Dendritic cell treated with granulocyte-macrophage colony-stimulating factor and Interleukin-4, amounts not matched to agents 40 ng/mL and 50 ng/mL, for 4 days (primary cell): ENCODE measurements around the gene MACROD2.
"Not testable (repeated sequence)": the region's sequence is repeated elsewhere in the genome, so short reads cannot be mapped to it uniquely, and the experiment has no call there.

Experiments
- H3K27ac Mint-ChIP-seq: one replicate; pipeline ENCODE4 v1.8.0; 2022; ENCODE audit warnings: mild to moderate bottlenecking, mixed read lengths
- H3K27me3 Mint-ChIP-seq: one replicate; pipeline ENCODE4 v1.8.0; 2022; ENCODE audit warnings: mild to moderate bottlenecking, mixed read lengths
- H3K36me3 Mint-ChIP-seq: one replicate; pipeline ENCODE4 v1.8.0; 2022; ENCODE audit warnings: low read depth, mixed read lengths
- H3K4me1 Mint-ChIP-seq: one replicate; pipeline ENCODE4 v1.8.0; 2022; ENCODE audit warnings: low read depth, mixed read lengths
- H3K4me3 Mint-ChIP-seq: one replicate; pipeline ENCODE4 v1.8.0; 2022; ENCODE audit warnings: mild to moderate bottlenecking, moderate library complexity, mixed read lengths
- H3K9me3 Mint-ChIP-seq: one replicate; pipeline ENCODE4 v1.8.0; 2022; ENCODE audit warnings: mixed read lengths
- intact Hi-C: fragments of 100-400 bp; cut with micrococcal nuclease; formaldehyde crosslinking; loops from one replicate; pipeline ENCODE4 v1.15.0; 2022

Gene MACROD2

GRCh38 chr20:14178952-14179351 is 183.6 kb downstream of the MACROD2 start:
- Mint-ChIP-seq H3K27ac (no peak overlapping the region), H3K36me3 (no peaks in the 10 kb centered on the region), H3K9me3 (peaks cover 17% of the 10 kb centered on the region), H3K27me3 (no peaks in the 10 kb centered on the region), H3K4me1 (no peaks in the 10 kb centered on the region), H3K4me3 (no peak overlapping the region)
- intact Hi-C loops: no loop called here

DNA sequence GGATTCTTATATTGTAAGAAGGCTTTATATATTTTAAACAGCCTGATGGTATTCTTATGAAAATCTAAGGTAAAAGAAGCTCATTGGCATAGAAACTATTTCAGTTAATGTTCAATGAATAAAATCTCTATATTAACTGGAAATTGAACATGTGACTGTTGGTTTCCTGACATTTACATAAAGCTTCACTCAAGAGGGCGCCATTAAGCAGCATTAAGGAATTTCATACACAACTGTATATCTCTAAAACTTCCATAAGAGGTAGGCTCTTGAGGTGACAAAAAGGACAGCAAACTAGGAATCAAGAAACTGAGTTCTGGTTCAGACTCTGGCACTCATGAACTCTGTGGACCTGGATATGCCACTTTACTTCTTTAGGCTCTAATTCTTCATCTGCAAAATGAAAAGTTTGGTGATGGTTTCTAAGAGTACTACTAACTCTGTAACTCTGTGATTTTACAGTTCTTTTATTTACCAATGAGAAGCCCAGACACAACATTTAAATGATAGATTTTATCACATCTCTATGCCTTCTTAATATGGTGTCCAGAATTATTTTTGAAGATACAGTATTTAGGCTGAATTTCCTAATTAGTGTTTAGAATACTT is 194.6 kb downstream of the MACROD2 start:
- Mint-ChIP-seq H3K36me3 (no peaks in the 10 kb centered on the region), H3K27ac (no peak overlapping the region), H3K27me3 (no peaks in the 10 kb centered on the region), H3K4me1 (no peaks in the 10 kb centered on the region), H3K9me3 (no peaks in the 10 kb centered on the region), H3K4me3 (no peak overlapping the region)
- intact Hi-C loops: no loop called here

- no peaks in the 10 kb centered on the region for H3K36me3 Mint-ChIP-seq
- no peaks in the 10 kb centered on the region for H3K27me3 Mint-ChIP-seq
- no peak overlapping the region for H3K27ac Mint-ChIP-seq
Observed at GRCh38 chr20:14191559-14191958, 196.2 kb downstream of the MACROD2 start.

DNA sequence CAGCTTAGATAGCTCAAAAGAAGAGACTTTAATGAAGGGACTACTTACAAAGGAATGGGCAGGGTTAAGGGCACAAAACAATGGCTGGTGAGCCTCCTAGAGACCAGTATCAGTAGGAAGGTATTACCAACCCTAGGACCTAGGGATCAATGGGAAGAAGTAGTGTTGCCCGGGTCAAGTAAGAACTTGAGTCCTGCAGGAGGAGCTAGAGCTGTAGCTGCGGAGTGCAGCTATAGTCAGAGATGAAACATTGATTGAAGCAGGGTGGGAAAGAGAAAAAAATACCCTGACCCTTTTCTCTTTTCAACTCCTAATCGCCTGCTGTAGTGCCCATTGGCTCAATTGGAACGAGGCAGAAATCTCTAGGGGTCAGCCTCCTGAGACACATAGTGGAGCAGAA is 198.1 kb downstream of the MACROD2 start:
- H3K36me3 Mint-ChIP-seq: no peaks in the 10 kb centered on the region
- no peak overlapping the region for H3K27ac Mint-ChIP-seq
- H3K27me3 Mint-ChIP-seq: no peaks in the 10 kb centered on the region
- intact Hi-C loops: no loop called here
- H3K4me1 Mint-ChIP-seq: no peaks in the 10 kb centered on the region
- no peak overlapping the region for H3K4me3 Mint-ChIP-seq
- H3K9me3 Mint-ChIP-seq: no peaks in the 10 kb centered on the region

More at GRCh38 chr20:14191559-14191958, 196.2 kb downstream of the MACROD2 start:
- no peaks in the 10 kb centered on the region for H3K4me1 Mint-ChIP-seq
- intact Hi-C loops: no loop called here
- H3K9me3 Mint-ChIP-seq: no peaks in the 10 kb centered on the region
- no peak overlapping the region for H3K4me3 Mint-ChIP-seq

GRCh38 chr20:14193885-14194284 is 198.6 kb downstream of the MACROD2 start:
- intact Hi-C loops: no loop called here
- H3K36me3 Mint-ChIP-seq: no peaks in the 10 kb centered on the region
- H3K4me3 Mint-ChIP-seq: no peak overlapping the region
- no peaks in the 10 kb centered on the region for H3K9me3 Mint-ChIP-seq
- H3K4me1 Mint-ChIP-seq: no peaks in the 10 kb centered on the region
- H3K27ac Mint-ChIP-seq: no peak overlapping the region
- no peaks in the 10 kb centered on the region for H3K27me3 Mint-ChIP-seq

GRCh38 chr20:14197097-14197496 is 201.8 kb downstream of the MACROD2 start:
- intact Hi-C loops: no loop called here
- Mint-ChIP-seq H3K4me3 (no peak overlapping the region), H3K9me3 (no peaks in the 10 kb centered on the region), H3K36me3 (no peaks in the 10 kb centered on the region), H3K27ac (no peak overlapping the region), H3K4me1 (no peaks in the 10 kb centered on the region), H3K27me3 (no peaks in the 10 kb centered on the region)

DNA sequence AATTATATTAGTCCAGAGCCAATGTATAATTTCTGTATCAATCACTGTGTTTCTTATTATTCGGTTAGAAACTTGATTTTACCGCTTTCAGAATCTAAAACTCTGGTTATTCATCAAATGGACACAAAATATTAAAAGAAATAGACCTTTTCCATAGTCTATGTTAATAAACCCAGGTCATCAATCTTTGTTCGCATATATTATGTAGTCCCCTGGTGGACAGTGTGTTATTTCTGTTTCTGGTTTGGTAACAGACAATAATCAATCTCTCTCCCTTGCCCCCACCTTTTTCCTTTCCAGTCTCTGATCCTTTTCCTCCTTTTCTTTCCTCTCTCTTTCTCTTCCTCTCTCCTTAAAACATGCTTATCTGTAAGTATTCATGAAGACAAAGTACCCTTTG is 203.1 kb downstream of the MACROD2 start:
- Mint-ChIP-seq H3K4me1 (no peaks in the 10 kb centered on the region), H3K36me3 (no peaks in the 10 kb centered on the region), H3K27ac (no peak overlapping the region), H3K9me3 (peaks cover 11% of the 10 kb centered on the region), H3K27me3 (no peaks in the 10 kb centered on the region), H3K4me3 (no peak overlapping the region)
- intact Hi-C loops: no loop called here

DNA sequence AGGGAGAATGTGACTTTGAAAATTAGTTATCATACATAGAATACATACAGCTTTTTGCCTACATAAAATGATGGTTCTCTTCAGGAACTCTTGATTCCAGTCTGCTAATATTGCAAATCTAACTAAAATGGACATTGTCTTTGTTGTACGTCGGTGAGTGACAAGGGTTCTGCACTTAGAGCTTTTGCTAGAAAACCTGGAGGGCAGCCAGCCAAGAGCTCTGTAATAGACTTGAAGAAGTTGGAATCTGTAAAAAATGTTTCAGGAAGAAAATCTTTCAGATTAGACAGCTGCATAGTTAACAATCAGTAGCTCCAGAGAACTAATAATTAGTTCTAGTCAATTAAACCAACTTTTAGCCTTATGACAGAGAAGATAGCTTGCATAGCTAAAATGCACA is 203.8 kb downstream of the MACROD2 start:
- H3K4me1 Mint-ChIP-seq: no peaks in the 10 kb centered on the region
- H3K27ac Mint-ChIP-seq: no peak overlapping the region
- H3K27me3 Mint-ChIP-seq: no peaks in the 10 kb centered on the region
- intact Hi-C loops: no loop called here
- peaks cover 18% of the 10 kb centered on the region for H3K9me3 Mint-ChIP-seq
- H3K4me3 Mint-ChIP-seq: no peak overlapping the region
- H3K36me3 Mint-ChIP-seq: no peaks in the 10 kb centered on the region

DNA sequence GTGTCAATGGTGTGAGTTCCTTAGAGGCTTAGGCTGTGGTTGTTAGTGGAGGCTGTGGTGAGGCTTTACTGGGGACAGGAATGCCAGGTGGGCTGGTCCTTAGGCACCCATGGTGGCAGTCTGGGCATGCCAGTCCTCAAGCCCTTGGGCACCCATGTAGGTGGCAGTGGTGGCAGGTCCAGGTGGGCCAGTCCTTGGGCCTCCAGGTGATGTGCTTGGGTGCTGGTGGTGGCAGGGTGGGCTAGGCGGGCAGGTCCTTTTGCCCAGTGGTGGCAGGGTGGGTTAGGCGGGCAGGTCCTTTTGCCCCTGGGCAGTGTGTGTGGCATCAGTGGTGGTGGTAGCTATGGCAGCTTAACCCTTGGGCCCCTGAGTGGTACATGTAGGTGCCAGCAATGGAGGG is 208.3 kb downstream of the MACROD2 start:
- no peak overlapping the region for H3K27ac Mint-ChIP-seq
- no peaks in the 10 kb centered on the region for H3K27me3 Mint-ChIP-seq
- H3K9me3 Mint-ChIP-seq: peaks cover 36% of the 10 kb centered on the region
- H3K4me3 Mint-ChIP-seq: no peak overlapping the region
- intact Hi-C loops: no loop called here
- H3K36me3 Mint-ChIP-seq: no peaks in the 10 kb centered on the region
- no peaks in the 10 kb centered on the region for H3K4me1 Mint-ChIP-seq

DNA sequence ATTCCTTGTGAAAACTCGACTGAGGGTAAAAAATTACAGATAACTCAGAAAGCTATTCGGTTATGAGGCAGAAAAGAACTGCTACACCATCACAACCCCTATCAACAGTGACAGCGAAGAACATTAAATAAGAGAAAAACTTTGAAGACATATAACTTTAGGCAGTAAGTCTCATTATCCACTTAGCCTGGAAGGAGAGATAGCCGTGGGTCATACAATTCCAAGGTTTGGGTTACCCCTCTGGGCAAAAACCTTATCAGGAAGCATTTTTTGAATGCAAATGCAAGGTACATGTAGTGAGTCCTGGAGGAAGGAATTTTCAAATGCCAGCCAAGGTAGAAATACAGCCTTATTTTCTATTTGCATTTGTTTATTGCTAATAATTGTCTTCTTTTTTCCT is 212.3 kb downstream of the MACROD2 start:
- Mint-ChIP-seq H3K36me3 (no peaks in the 10 kb centered on the region), H3K9me3 (peaks cover 33% of the 10 kb centered on the region), H3K27ac (no peak overlapping the region), H3K27me3 (no peaks in the 10 kb centered on the region), H3K4me1 (no peaks in the 10 kb centered on the region), H3K4me3 (no peak overlapping the region)
- intact Hi-C loops: no loop called here

- H3K9me3 Mint-ChIP-seq: peaks cover 20% of the 10 kb centered on the region
- H3K27me3 Mint-ChIP-seq: no peaks in the 10 kb centered on the region
- no peak overlapping the region for H3K27ac Mint-ChIP-seq
- no peak overlapping the region for H3K4me3 Mint-ChIP-seq
- H3K4me1 Mint-ChIP-seq: no peaks in the 10 kb centered on the region
- intact Hi-C loops: no loop called here
- H3K36me3 Mint-ChIP-seq: no peaks in the 10 kb centered on the region
Observed at GRCh38 chr20:14208956-14209355, 213.6 kb downstream of the MACROD2 start.

GRCh38 chr20:14210146-14210545 is 214.8 kb downstream of the MACROD2 start:
- Mint-ChIP-seq H3K36me3 (no peaks in the 10 kb centered on the region), H3K9me3 (peaks cover 17% of the 10 kb centered on the region), H3K27me3 (no peaks in the 10 kb centered on the region), H3K4me1 (no peaks in the 10 kb centered on the region), H3K4me3 (no peak overlapping the region), H3K27ac (no peak overlapping the region)
- intact Hi-C loops: no loop called here

DNA sequence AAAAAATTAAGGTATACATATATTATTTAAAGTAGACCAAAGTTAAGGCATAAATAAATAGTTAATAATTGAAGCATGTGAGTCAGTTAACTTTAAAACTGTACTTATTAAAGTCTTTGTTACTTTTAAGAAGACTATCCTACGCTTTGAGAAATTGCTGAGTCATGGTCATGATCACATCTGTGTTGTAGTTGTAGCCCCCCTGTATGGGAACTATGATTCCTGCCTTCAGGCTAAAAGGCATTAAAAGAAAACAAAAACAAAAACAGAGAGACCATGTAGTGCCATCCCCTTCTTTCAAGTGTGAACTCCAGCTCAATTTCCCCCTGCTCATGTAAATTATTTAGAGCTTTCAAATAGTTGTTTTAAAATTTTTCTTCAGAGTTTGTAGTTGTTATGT is 218.7 kb downstream of the MACROD2 start:
- Mint-ChIP-seq H3K4me1 (no peaks in the 10 kb centered on the region), H3K4me3 (no peak overlapping the region), H3K27me3 (no peaks in the 10 kb centered on the region), H3K9me3 (peaks cover 20% of the 10 kb centered on the region), H3K36me3 (no peaks in the 10 kb centered on the region), H3K27ac (no peak overlapping the region)
- intact Hi-C loops: no loop called here

DNA sequence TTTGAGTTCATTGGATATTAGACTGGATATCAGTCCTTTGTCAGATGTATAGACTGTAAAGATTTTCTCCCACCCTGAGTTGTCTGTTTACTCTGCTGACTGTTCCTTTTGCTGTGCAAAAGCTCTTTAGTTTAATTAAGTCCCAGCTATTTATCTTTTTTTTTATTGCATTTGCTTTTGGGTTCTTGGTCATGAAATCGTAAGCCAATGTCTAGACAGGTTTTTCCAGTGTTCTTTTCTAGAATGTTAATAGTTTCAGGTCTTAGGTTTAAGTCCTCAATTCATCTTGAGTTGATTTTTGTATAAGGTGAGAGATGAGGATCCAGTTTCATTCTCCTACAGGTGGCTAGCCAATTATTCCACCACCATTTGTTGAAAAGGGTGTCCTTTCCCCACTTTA is 220.6 kb downstream of the MACROD2 start:
- intact Hi-C loops, H3K36me3 Mint-ChIP-seq, H3K27me3 Mint-ChIP-seq, H3K4me3 Mint-ChIP-seq, H3K27ac Mint-ChIP-seq, H3K4me1 Mint-ChIP-seq: not testable (repeated sequence)
- H3K9me3 Mint-ChIP-seq: peaks cover 28% of the 10 kb centered on the region

DNA sequence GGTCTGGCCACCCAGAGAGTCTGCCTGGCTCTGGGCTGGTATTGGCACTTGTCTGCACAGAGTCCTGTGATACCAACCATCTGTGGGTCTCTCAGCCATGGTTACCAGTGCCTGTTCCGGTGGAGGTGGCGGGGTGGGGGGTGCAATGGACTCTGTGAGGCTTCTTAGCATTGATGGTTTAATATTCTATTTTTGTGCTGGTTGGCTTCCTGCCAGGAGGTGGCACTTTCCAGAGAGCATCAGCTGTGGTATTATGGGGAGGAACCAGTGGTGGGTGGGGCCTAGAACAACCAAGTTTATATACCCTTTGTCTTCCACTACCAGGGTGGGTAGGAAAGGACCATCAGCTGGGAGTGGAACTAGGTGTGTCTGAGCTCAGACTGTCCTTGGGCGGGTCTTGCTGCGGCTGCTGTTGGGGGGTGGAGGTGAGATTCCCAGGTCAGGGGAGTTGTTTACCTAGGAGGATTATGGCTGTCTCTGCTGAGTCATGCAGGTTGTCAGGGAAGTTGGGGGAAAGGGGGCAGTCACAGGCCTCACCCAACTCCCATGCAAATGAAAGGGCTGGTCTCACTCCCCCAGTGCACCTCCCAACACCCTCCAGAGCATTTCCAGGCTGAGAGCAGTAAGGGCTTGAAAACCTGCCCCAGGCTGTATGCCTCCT is 224.6 kb downstream of the MACROD2 start:
- Mint-ChIP-seq H3K27me3 (no peaks in the 10 kb centered on the region), H3K27ac (no peak overlapping the region), H3K36me3 (no peaks in the 10 kb centered on the region), H3K9me3 (peaks cover 28% of the 10 kb centered on the region), H3K4me1 (no peaks in the 10 kb centered on the region), H3K4me3 (no peak overlapping the region)
- intact Hi-C loops: no loop called here
